Sigmoid colon (tissue), 4 donors: Measurements from ENCODE around the gene ARHGEF10L.

ENCODE experiments used
- POLR2AphosphoS5 ChIP-seq, 4 donors: sonication (generic); formaldehyde crosslinking; IDR thresholded peaks; one replicate each; pipeline ENCODE4 v1.6.1; 2017; ENCODE audit warnings: antibody characterized with exemption in 4 of 4
- TF ChIP-seq, protein P1 (sequence below), 4 experiments: fragments of 450-650 bp in 3 of 4; fragments of 200-600 bp in 1 of 4; IDR thresholded peaks; one replicate each; pipeline ENCODE4 v1.5.1; 2016 to 2019; ENCODE audit warnings: antibody characterized with exemption in 4 of 4, mild to moderate bottlenecking in 3 of 4, moderate library complexity in 2 of 4

DNA sequence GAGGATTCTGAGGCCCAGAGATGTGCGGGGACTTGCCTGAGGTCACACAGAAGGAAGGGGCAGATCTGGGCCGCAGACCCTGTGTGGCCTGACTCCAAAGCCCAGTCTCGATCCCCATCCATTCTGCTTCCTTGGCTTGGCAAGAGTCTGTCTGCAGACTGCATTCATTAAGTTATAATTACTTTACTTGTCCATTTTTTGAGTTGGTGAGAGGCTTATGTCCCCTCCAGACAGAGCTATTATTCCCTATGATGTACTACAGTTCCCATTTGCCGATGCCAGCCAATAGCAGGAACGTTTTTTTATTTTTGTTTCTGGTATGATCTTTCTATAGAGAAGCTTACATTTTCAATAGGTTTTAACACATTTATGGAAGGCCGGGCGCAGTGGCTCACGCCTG, 101.5 kb downstream of the ARHGEF10L start:
- TF ChIP-seq, protein P1, sequence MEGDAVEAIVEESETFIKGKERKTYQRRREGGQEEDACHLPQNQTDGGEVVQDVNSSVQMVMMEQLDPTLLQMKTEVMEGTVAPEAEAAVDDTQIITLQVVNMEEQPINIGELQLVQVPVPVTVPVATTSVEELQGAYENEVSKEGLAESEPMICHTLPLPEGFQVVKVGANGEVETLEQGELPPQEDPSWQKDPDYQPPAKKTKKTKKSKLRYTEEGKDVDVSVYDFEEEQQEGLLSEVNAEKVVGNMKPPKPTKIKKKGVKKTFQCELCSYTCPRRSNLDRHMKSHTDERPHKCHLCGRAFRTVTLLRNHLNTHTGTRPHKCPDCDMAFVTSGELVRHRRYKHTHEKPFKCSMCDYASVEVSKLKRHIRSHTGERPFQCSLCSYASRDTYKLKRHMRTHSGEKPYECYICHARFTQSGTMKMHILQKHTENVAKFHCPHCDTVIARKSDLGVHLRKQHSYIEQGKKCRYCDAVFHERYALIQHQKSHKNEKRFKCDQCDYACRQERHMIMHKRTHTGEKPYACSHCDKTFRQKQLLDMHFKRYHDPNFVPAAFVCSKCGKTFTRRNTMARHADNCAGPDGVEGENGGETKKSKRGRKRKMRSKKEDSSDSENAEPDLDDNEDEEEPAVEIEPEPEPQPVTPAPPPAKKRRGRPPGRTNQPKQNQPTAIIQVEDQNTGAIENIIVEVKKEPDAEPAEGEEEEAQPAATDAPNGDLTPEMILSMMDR (IDR thresholded peaks at IDR 0.05): no peak
- TF ChIP-seq POLR2AphosphoS5 (IDR thresholded peaks at IDR 0.05): no peak
